Loucy (cell line): ENCODE data around the gene ADH5.

Experiments used
- H2AFZ ChIP-seq: fragments of 200-600 bp; sonication (generic); 2 replicates; pipeline ENCODE4 v1.6.0; 2016; ENCODE audit warnings: antibody characterized with exemption, mild to moderate bottlenecking, low read length, moderate library complexity
- H3F3A ChIP-seq: fragments of 200-600 bp; 2 replicates; pipeline ENCODE4 v1.6.0; 2016; ENCODE audit warnings: antibody characterized with exemption, low read depth, mild to moderate bottlenecking
- H3K27me3 ChIP-seq: fragments of 200-600 bp; sonication (generic); 2 replicates; pipeline ENCODE4 v1.6.1; 2014; ENCODE audit warnings: low read length, mild to moderate bottlenecking; ENCODE audit not compliant: insufficient read depth, poor library complexity, severe bottlenecking
- H3K36me3 ChIP-seq: fragments of 200-600 bp; sonication (generic); 2 replicates; pipeline ENCODE4 v1.6.1; 2016; ENCODE audit warnings: low read length; ENCODE audit not compliant: insufficient read depth
- H3K4me1 ChIP-seq: fragments of 200-600 bp; sonication (generic); 2 replicates; pipeline ENCODE4 v1.5.1; 2014; ENCODE audit warnings: low read length, mild to moderate bottlenecking; ENCODE audit not compliant: insufficient read depth, poor library complexity, severe bottlenecking
- H3K4me2 ChIP-seq: fragments of 200-600 bp; sonication (generic); 2 replicates; pipeline ENCODE4 v1.6.0; 2014; ENCODE audit warnings: antibody characterized with exemption, low read length, low read depth, mild to moderate bottlenecking; ENCODE audit not compliant: poor library complexity, severe bottlenecking
- H3K4me3 ChIP-seq: fragments of 200-600 bp; sonication (generic); 2 replicates; pipeline ENCODE4 v1.5.1; 2014; ENCODE audit warnings: low read length, mild to moderate bottlenecking, mixed read lengths; ENCODE audit not compliant: poor library complexity, severe bottlenecking
- H3K79me2 ChIP-seq: fragments of 200-600 bp; sonication (generic); 2 replicates; pipeline ENCODE4 v1.6.1; 2014; ENCODE audit warnings: low read length; ENCODE audit not compliant: insufficient read depth
- H3K9ac ChIP-seq: fragments of 200-600 bp; sonication (generic); 2 replicates; pipeline ENCODE4 v1.6.0; 2014; ENCODE audit warnings: mild to moderate bottlenecking, low read depth, low read length, moderate library complexity; ENCODE audit not compliant: poor library complexity, severe bottlenecking
- H3K9me2 ChIP-seq: fragments of 200-600 bp; sonication (generic); replicated peaks from 2 replicates; pipeline ENCODE4 v1.6.1; 2016; ENCODE audit warnings: low read depth, low read length, mixed read lengths
- H3K9me3 ChIP-seq: fragments of 200-600 bp; sonication (generic); 2 replicates; pipeline ENCODE4 v1.6.1; 2014; ENCODE audit warnings: mild to moderate bottlenecking, antibody characterized with exemption, low read length, low read depth; ENCODE audit not compliant: insufficient read depth
- H4K20me1 ChIP-seq: fragments of 200-600 bp; sonication (generic); 2 replicates; pipeline ENCODE4 v1.6.0; 2014; ENCODE audit warnings: antibody characterized with exemption, low read length, mild to moderate bottlenecking; ENCODE audit not compliant: insufficient read depth, poor library complexity, severe bottlenecking
- CTCF ChIP-seq: fragments of 200-600 bp; sonication (generic); conservative IDR thresholded peaks from 2 replicates; pipeline ENCODE4 v1.5.1; 2014; ENCODE audit warnings: mild to moderate bottlenecking, antibody characterized with exemption, low read length
- EZH2phosphoT487 ChIP-seq: fragments of 200-600 bp; IDR thresholded peaks from 2 replicates; pipeline ENCODE4 v1.6.1; 2018; ENCODE audit warnings: antibody characterized with exemption, mild to moderate bottlenecking, moderate library complexity, borderline replicate concordance

ADH5 gene

DNA sequence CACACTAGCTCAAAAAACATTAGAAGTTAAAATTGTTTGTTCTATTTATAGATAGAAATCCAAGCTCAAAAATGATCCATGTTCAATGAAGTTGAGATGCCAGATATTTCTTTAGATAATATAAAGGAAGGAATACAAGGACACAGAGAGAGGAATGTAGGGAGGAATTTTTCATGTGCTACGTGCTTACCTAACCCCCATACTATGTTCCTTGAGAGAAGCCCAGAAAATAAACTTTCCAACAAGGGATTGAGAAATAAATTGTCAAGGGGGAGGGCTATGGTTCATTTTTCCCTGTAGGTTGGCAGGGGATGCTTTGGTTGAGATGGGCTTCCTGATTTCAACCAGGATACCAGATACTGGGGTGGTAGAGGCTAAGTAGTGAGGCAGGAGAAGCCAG, 15.6 kb upstream of the ADH5 start:
- Histone ChIP-seq H3K4me2 (no peak overlapping the region), H3K4me3 (no peak overlapping the region), H3K9me2 (no peaks in the 10 kb centered on the region), H3K9ac (no peak overlapping the region), H3K79me2 (no peaks in the 10 kb centered on the region), H2AFZ (no peak overlapping the region), H3K36me3 (no peaks in the 10 kb centered on the region), H4K20me1 (no peaks in the 10 kb centered on the region), H3K4me1 (peaks cover 17% of the 10 kb centered on the region), H3K9me3 (no peaks in the 10 kb centered on the region), H3F3A (no peaks in the 10 kb centered on the region), H3K27me3 (no peaks in the 10 kb centered on the region)
- TF ChIP-seq CTCF (no peak), EZH2phosphoT487 (no peak)

- Histone ChIP-seq H3K4me2 (peak overlapping the region; percentile 49), H3K36me3 (no peaks in the 10 kb centered on the region), H3F3A (no peaks in the 10 kb centered on the region), H3K4me1 (peaks cover 17% of the 10 kb centered on the region), H3K9me2 (no peaks in the 10 kb centered on the region), H3K27me3 (no peaks in the 10 kb centered on the region), H4K20me1 (no peaks in the 10 kb centered on the region), H3K4me3 (peak overlapping the region; percentile 39), H3K9me3 (no peaks in the 10 kb centered on the region), H3K9ac (no peak overlapping the region), H3K79me2 (no peaks in the 10 kb centered on the region), H2AFZ (peak overlapping the region; percentile 25; the same call in 1 of the 2 replicates)
- no peak for TF ChIP-seq CTCF
- no peak for TF ChIP-seq EZH2phosphoT487
Measured at GRCh38 chr4:99103166-99103565, 14.6 kb upstream of the ADH5 start.

DNA sequence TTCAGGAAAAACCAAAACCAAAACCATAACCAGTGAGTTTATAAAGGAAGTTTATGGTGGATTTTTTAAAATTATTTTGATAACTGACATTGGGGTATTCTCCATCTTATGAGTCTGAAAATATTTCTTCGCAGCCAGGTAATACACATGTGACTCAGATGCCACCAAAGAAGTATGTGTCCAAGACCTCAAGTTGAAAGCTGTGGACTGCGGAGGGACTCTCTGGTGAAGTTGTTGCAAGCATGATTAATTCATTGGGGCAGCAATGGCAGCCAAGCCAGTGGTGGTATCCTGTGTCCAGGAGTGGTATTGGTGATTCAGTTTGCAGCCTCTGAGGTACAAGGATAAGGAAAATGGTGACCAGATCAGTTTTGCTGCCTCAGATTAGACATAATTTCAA, 14.0 kb upstream of the ADH5 start:
- Histone ChIP-seq H3K9me3 (no peaks in the 10 kb centered on the region), H3K4me2 (peak overlapping the region; percentile 49), H4K20me1 (no peaks in the 10 kb centered on the region), H3F3A (no peaks in the 10 kb centered on the region), H3K36me3 (no peaks in the 10 kb centered on the region), H3K9ac (no peak overlapping the region), H3K9me2 (no peaks in the 10 kb centered on the region), H3K4me3 (peak overlapping the region; percentile 39), H2AFZ (no peak overlapping the region; the same call in 1 of the 2 replicates), H3K4me1 (peaks cover 17% of the 10 kb centered on the region), H3K27me3 (no peaks in the 10 kb centered on the region), H3K79me2 (no peaks in the 10 kb centered on the region)
- TF ChIP-seq CTCF = no peak
- no peak for TF ChIP-seq EZH2phosphoT487
